K562 (cell line): ENCODE results near the gene CCDC192. TPM values are rescaled to one million over a fixed set of nuclear protein-coding genes. Genes with fewer than 3 reads are reported as not detected.

Source experiments
- ATAC-seq: fragments of 200-7000 bp; cut with Tn5 transposase; 3 replicates; pipeline ENCODE4 v1.9.1; 2020; ENCODE audit warnings: moderate library complexity
- BruUV-seq: library from RNA; stranded (reverse); fragments of 400-500 nt; replicated peaks from 2 replicates; lab custom pipeline; 2021; lab: Mats Ljungman, UMichigan
- CTCF ChIA-PET: fragments of 300-600 bp; formaldehyde crosslinking; extraction: SDS; loops from one replicate; lab custom pipeline; 2021; ENCODE audit warnings: low intra/inter-chr PET ratio; lab: Yijun Ruan, JAX
- POLR2A ChIA-PET: fragments of 300-600, 350-650 bp; sonication (Branson Sonifier 250); formaldehyde crosslinking; extraction: SDS; loops from one replicate; lab custom pipeline; 2021; ENCODE audit warnings: antibody characterized with exemption, inconsistent platforms; lab: Yijun Ruan, JAX
- DNase-seq, 4 experiments: peaks; one replicate each; pipeline versions ENCODE4 v3.0.0 to v3.0.0-alpha.2; 2011 to 2018; ENCODE audit warnings: low spot score in 3 of 4, mixed read lengths in 3 of 4; ENCODE audit errors: extremely low read depth in 1 of 4
- FAIRE-seq: peaks from 2 replicates; lab custom pipeline; 2011; peaks lifted over from hg19 to GRCh38; lab: Jason Lieb, UNC
- H2AFZ ChIP-seq: 2 replicates; pipeline ENCODE4 v1.6.0; 2011; ENCODE audit warnings: low read depth, low read length, control low read depth, inconsistent platforms
- H3K27ac ChIP-seq: fragments of 200-600 bp; 3 replicates; pipeline ENCODE4 v1.8.0; 2011; ENCODE audit warnings: low read depth, mild to moderate bottlenecking, control low read depth, inconsistent platforms, low read length, moderate library complexity, mixed read lengths; ENCODE audit errors: extremely low read depth
- H3K27me3 ChIP-seq, 2 experiments: fragments of 300-600 bp in 1 of 2; 2 replicates in 1 of 2; 3 replicates in 1 of 2; pipeline versions ENCODE4 v1.6.0 to v1.8.0; 2011; ENCODE audit warnings: inconsistent platforms in 2 of 2, low read length in 2 of 2, mild to moderate bottlenecking in 1 of 2, mixed read lengths in 1 of 2, moderate library complexity in 1 of 2; ENCODE audit not compliant: control insufficient read depth in 2 of 2, insufficient read depth in 2 of 2
- H3K36me3 ChIP-seq: fragments of 300-600 bp; 3 replicates; pipeline ENCODE4 v1.8.0; 2011; ENCODE audit warnings: mild to moderate bottlenecking, low read length, inconsistent platforms; ENCODE audit not compliant: control insufficient read depth, insufficient read depth
- H3K4me1 ChIP-seq, 2 experiments: fragments of 200-600 bp in 1 of 2; replicated peaks in 1 of 2; 2 replicates in 1 of 2; 3 replicates in 1 of 2; pipeline versions ENCODE4 v1.5.1 to v1.8.0; 2011; ENCODE audit warnings: inconsistent platforms in 2 of 2, low read length in 2 of 2, mild to moderate bottlenecking in 1 of 2, mixed read lengths in 1 of 2, moderate library complexity in 1 of 2; ENCODE audit not compliant: control insufficient read depth in 2 of 2, insufficient read depth in 2 of 2
- H3K4me2 ChIP-seq: 2 replicates; pipeline ENCODE4 v1.6.1; 2011; ENCODE audit warnings: low read length, control low read depth, inconsistent platforms, mixed read lengths; ENCODE audit not compliant: insufficient read depth
- H3K4me3 ChIP-seq: fragments of 200-600 bp; sonication (generic), shearing (Covaris generic); 2 replicates; pipeline ENCODE4 v1.5.1; 2016; ENCODE audit warnings: control low read depth, inconsistent platforms
- H3K79me2 ChIP-seq: fragments of 200-600 bp; 3 replicates; pipeline ENCODE4 v1.8.0; 2011; ENCODE audit warnings: low read length, inconsistent platforms; ENCODE audit not compliant: control insufficient read depth, insufficient read depth
- H3K9ac ChIP-seq, 2 experiments: 2 replicates each; pipeline versions ENCODE4 v1.6.0 to v1.6.1; 2011; ENCODE audit warnings: low read depth in 2 of 2, low read length in 2 of 2, control low read depth in 1 of 2, inconsistent platforms in 1 of 2, mild to moderate bottlenecking in 1 of 2, mixed read lengths in 1 of 2; ENCODE audit not compliant: insufficient read depth in 1 of 2
- H3K9me1 ChIP-seq: one replicate; pipeline ENCODE4 v1.6.0; 2011; ENCODE audit warnings: inconsistent platforms, mild to moderate bottlenecking, low read length, moderate library complexity; ENCODE audit not compliant: control insufficient read depth, insufficient read depth
- H3K9me3 ChIP-seq: replicated peaks from 2 replicates; pipeline ENCODE4 v1.5.1; 2011; ENCODE audit warnings: low read depth, low read length, inconsistent platforms; ENCODE audit not compliant: control insufficient read depth, insufficient read depth
- H4K20me1 ChIP-seq: replicated peaks from 2 replicates; pipeline ENCODE4 v1.6.1; 2011; ENCODE audit warnings: low read length, inconsistent platforms, mixed read lengths; ENCODE audit not compliant: control insufficient read depth, insufficient read depth
- HINFP ChIP-seq: fragments of 450-650 bp; conservative IDR thresholded peaks from 2 replicates; pipeline ENCODE4 v1.6.1; 2016; ENCODE audit warnings: missing genetic modification characterization, low read depth, mild to moderate bottlenecking, control low read depth, missing compliant biosample characterization
- NCOA1 ChIP-seq: fragments of 450-650 bp; IDR thresholded peaks from 2 replicates; pipeline ENCODE4 v1.6.1; 2016; ENCODE audit warnings: low read depth
- PBX2 ChIP-seq, 2 experiments: IDR thresholded peaks in 1 of 2; conservative IDR thresholded peaks in 1 of 2; 2 replicates each; pipeline ENCODE4 v1.6.1; 2016; ENCODE audit warnings: low read depth in 2 of 2, mild to moderate bottlenecking in 1 of 2, missing compliant biosample characterization in 1 of 2, missing genetic modification characterization in 1 of 2, moderate library complexity in 1 of 2
- RAD51 ChIP-seq: fragments of 450-650 bp; IDR thresholded peaks from 2 replicates; pipeline ENCODE4 v1.7.1; 2016; ENCODE audit warnings: low read depth, mild to moderate bottlenecking, borderline replicate concordance
- TFAP4 ChIP-seq: sonication (generic); formaldehyde crosslinking; IDR thresholded peaks from 2 replicates; pipeline ENCODE4 v1.8.0; 2022; ENCODE audit warnings: missing genetic modification reagents, mild to moderate bottlenecking, moderate library complexity, borderline replicate concordance
- TFE3 ChIP-seq: fragments of 450-650 bp; formaldehyde crosslinking; IDR thresholded peaks from 2 replicates; pipeline ENCODE4 v1.4.0; 2020; ENCODE audit warnings: mild to moderate bottlenecking, mixed read lengths
- TRIM25 ChIP-seq: fragments of 450-650 bp; IDR thresholded peaks from 2 replicates; pipeline ENCODE4 v1.7.0; 2016; ENCODE audit warnings: borderline replicate concordance
- WGBS: fragments of 100-300 bp; shearing (Covaris generic); methylation state at CpG from one replicate; pipeline ENCODE4 v1.1.6; 2016; ENCODE audit warnings: low coverage, mixed read lengths; ENCODE audit not compliant: insufficient coverage; ENCODE audit errors: missing lambda C conversion rate; 5-methylcytosine and 5-hydroxymethylcytosine counted together
- in situ Hi-C: fragments of 300-500 bp; cut with MboI; formaldehyde crosslinking; loops from 4 replicates; pipeline ENCODE4 v1.15.0; 2018; ENCODE audit warnings: inconsistent platforms, mixed read lengths
- intact Hi-C: fragments of 100-400 bp; cut with micrococcal nuclease; formaldehyde crosslinking; loops from 2 replicates; pipeline ENCODE4 v1.14.2; 2022
- polyA plus RNA-seq, 8 experiments: library from polyadenylated mRNA; depleted of rRNA in 4 of 8; stranded (reverse) in 5 of 8; unstranded in 3 of 8; fragments of >200 nt; fragmentation: Nextera tagmentation in 2 of 8; fragmentation: Illumina TruSeq in 1 of 8; extraction: Ambion mirVana in 2 of 8; extraction: Trizol in 1 of 8; gene quantifications; 2 replicates each; pipeline versions ENCODE4 v1.2.1 to v1.2.3, GENCODE V29; 2011 to 2014; ENCODE audit warnings: inconsistent platforms in 1 of 8, missing spikeins in 1 of 8
- total RNA-seq, 7 experiments: library from RNA; depleted of rRNA in 6 of 7; stranded (reverse); fragments of >200 nt in 6 of 7; fragmentation: Illumina TruSeq in 2 of 7; extraction: Trizol in 2 of 7; gene quantifications; 2 replicates each; pipeline versions ENCODE4 v1.2.1 to v1.2.3, GENCODE V29; 2011 to 2021; ENCODE audit warnings: low replicate concordance in 1 of 7

Gene CCDC192
- total and polyA plus RNA-seq, 9 of the 15 experiments (the other 6 are each of a cell fraction or from before 2014, with no cell fraction given): 0.21 to 0.66 (median 0.38) TPM; not detected in 2

GRCh38 chr5:127872494-127872893, 169.3 kb downstream of the CCDC192 start (continued):
- TF ChIP-seq TRIM25: no peak

- Histone ChIP-seq H3K27ac (no peak overlapping the region), H3K36me3 (no peaks in the 10 kb centered on the region), H3K27me3 (peaks cover 0 to 4% of the 10 kb centered on the region in 2 experiments; a peak in 1 of 5 replicates), H3K9ac (no peak overlapping the region), H3K79me2 (no peaks in the 10 kb centered on the region), H3K4me2 (no peak overlapping the region), H4K20me1 (no peaks in the 10 kb centered on the region), H3K4me1 (no peaks in the 10 kb centered on the region), H3K4me3 (no peak overlapping the region), H3K9me3 (no peaks in the 10 kb centered on the region), H2AFZ (no peak overlapping the region; the same call in 1 of the 2 replicates), H3K9me1 (no peaks in the 10 kb centered on the region)
- peak; percentile 16 to 56 (median 20) for DNase-seq
- peak; percentile 90 for ATAC-seq
- ChIA-PET CTCF (interaction anchor here (0.6 to 0.9 kb wide), 5 partner anchors 208 to 383 kb away, joined by 3 to 8 read pairs (median 3); partner anchors contain the start of gene SLC12A2), POLR2A (interaction anchor here (0.6 kb wide), 1 partner anchor 11 kb away, joined by 3 read pairs; no protein-coding TSS in a partner anchor)
- 0% methylated on average over 8 of the region's 8 CpGs for WGBS
- peak; percentile 56 for FAIRE-seq
- no TSS peak for BruUV-seq
- in situ Hi-C loops (loop anchor here (10.0 kb wide), 1 partner anchor 329 kb away; no protein-coding TSS in a partner anchor), intact Hi-C loops (loop anchor here (1.0 to 10.0 kb wide), 3 partner anchors 311 to 1892 kb away; no protein-coding TSS in a partner anchor)
- no peak for TF ChIP-seq HINFP (tag)
- no peak for TF ChIP-seq PBX2 (CRISPR knock-in tag; IDR thresholded peaks at IDR 0.05; ENCODE audit: low read depth)
- peak; percentile 89 for TF ChIP-seq PBX2 (tag; conservative IDR thresholded peaks at IDR 0.05; ENCODE audit: low read depth)
- peak; percentile 88 for TF ChIP-seq TFE3
- peak; percentile 67; the same call in 1 of the 2 replicates for TF ChIP-seq RAD51
- TF ChIP-seq TFAP4 (CRISPR knock-in tag): peak; percentile 17; the same call in 1 of the 2 replicates
- TF ChIP-seq NCOA1: no peak
These were observed 172.2 kb downstream of the CCDC192 start for GRCh38 chr5:127875235-127876021.
